IMR-90 (cell line): ENCODE results near the gene ANO1.

Experiments
- CEBPB ChIP-seq: IDR thresholded peaks from 2 replicates; pipeline ENCODE4 v1.6.1; 2012; ENCODE audit warnings: low read depth, low read length, improper control_type of control experiment
- CTCF ChIP-seq: conservative IDR thresholded peaks from 2 replicates; pipeline ENCODE4 v1.5.1; 2012; ENCODE audit warnings: mild to moderate bottlenecking, low read depth, low read length, improper control_type of control experiment
- FOS ChIP-seq: fragments of 150-350 bp; IDR thresholded peaks from 2 replicates; pipeline ENCODE4 v1.6.1; 2016; ENCODE audit warnings: low read depth, low read length
- POLR2A ChIP-seq: IDR thresholded peaks from 2 replicates; pipeline ENCODE4 v1.6.1; 2012; ENCODE audit warnings: mild to moderate bottlenecking, low read depth, low read length
- RFX5 ChIP-seq: IDR thresholded peaks from 2 replicates; pipeline ENCODE4 v1.8.0; 2012; ENCODE audit warnings: low read depth, mild to moderate bottlenecking, low read length, moderate library complexity

- no peak for TF ChIP-seq POLR2A
- no peak for TF ChIP-seq CTCF
- no peak for TF ChIP-seq FOS
- TF ChIP-seq RFX5, result no peak
- no peak for TF ChIP-seq CEBPB
These were observed 29.6 kb downstream of the ANO1 start for GRCh38 chr11:70107756-70108155.
